Loucy (cell line): ENCODE measurements around the gene GPLD1.

Experiments
- H2AFZ ChIP-seq: fragments of 200-600 bp; sonication (generic); 2 replicates; pipeline ENCODE4 v1.6.0; 2016; ENCODE audit warnings: antibody characterized with exemption, mild to moderate bottlenecking, low read length, moderate library complexity
- H3F3A ChIP-seq: fragments of 200-600 bp; 2 replicates; pipeline ENCODE4 v1.6.0; 2016; ENCODE audit warnings: antibody characterized with exemption, low read depth, mild to moderate bottlenecking
- H3K27me3 ChIP-seq: fragments of 200-600 bp; sonication (generic); 2 replicates; pipeline ENCODE4 v1.6.1; 2014; ENCODE audit warnings: low read length, mild to moderate bottlenecking; ENCODE audit not compliant: insufficient read depth, poor library complexity, severe bottlenecking
- H3K36me3 ChIP-seq: fragments of 200-600 bp; sonication (generic); 2 replicates; pipeline ENCODE4 v1.6.1; 2016; ENCODE audit warnings: low read length; ENCODE audit not compliant: insufficient read depth
- H3K4me1 ChIP-seq: fragments of 200-600 bp; sonication (generic); 2 replicates; pipeline ENCODE4 v1.5.1; 2014; ENCODE audit warnings: low read length, mild to moderate bottlenecking; ENCODE audit not compliant: insufficient read depth, poor library complexity, severe bottlenecking
- H3K4me2 ChIP-seq: fragments of 200-600 bp; sonication (generic); 2 replicates; pipeline ENCODE4 v1.6.0; 2014; ENCODE audit warnings: antibody characterized with exemption, low read length, low read depth, mild to moderate bottlenecking; ENCODE audit not compliant: poor library complexity, severe bottlenecking
- H3K4me3 ChIP-seq: fragments of 200-600 bp; sonication (generic); 2 replicates; pipeline ENCODE4 v1.5.1; 2014; ENCODE audit warnings: low read length, mild to moderate bottlenecking, mixed read lengths; ENCODE audit not compliant: poor library complexity, severe bottlenecking
- H3K79me2 ChIP-seq: fragments of 200-600 bp; sonication (generic); 2 replicates; pipeline ENCODE4 v1.6.1; 2014; ENCODE audit warnings: low read length; ENCODE audit not compliant: insufficient read depth
- H3K9ac ChIP-seq: fragments of 200-600 bp; sonication (generic); 2 replicates; pipeline ENCODE4 v1.6.0; 2014; ENCODE audit warnings: mild to moderate bottlenecking, low read depth, low read length, moderate library complexity; ENCODE audit not compliant: poor library complexity, severe bottlenecking
- H3K9me2 ChIP-seq: fragments of 200-600 bp; sonication (generic); replicated peaks from 2 replicates; pipeline ENCODE4 v1.6.1; 2016; ENCODE audit warnings: low read depth, low read length, mixed read lengths
- H3K9me3 ChIP-seq: fragments of 200-600 bp; sonication (generic); 2 replicates; pipeline ENCODE4 v1.6.1; 2014; ENCODE audit warnings: mild to moderate bottlenecking, antibody characterized with exemption, low read length, low read depth; ENCODE audit not compliant: insufficient read depth
- H4K20me1 ChIP-seq: fragments of 200-600 bp; sonication (generic); 2 replicates; pipeline ENCODE4 v1.6.0; 2014; ENCODE audit warnings: antibody characterized with exemption, low read length, mild to moderate bottlenecking; ENCODE audit not compliant: insufficient read depth, poor library complexity, severe bottlenecking
- EZH2phosphoT487 ChIP-seq: fragments of 200-600 bp; IDR thresholded peaks from 2 replicates; pipeline ENCODE4 v1.6.1; 2018; ENCODE audit warnings: antibody characterized with exemption, mild to moderate bottlenecking, moderate library complexity, borderline replicate concordance
- TF ChIP-seq, protein P1 (sequence below): fragments of 200-600 bp; sonication (generic); conservative IDR thresholded peaks from 2 replicates; pipeline ENCODE4 v1.5.1; 2014; ENCODE audit warnings: mild to moderate bottlenecking, antibody characterized with exemption, low read length

The GPLD1 gene

DNA sequence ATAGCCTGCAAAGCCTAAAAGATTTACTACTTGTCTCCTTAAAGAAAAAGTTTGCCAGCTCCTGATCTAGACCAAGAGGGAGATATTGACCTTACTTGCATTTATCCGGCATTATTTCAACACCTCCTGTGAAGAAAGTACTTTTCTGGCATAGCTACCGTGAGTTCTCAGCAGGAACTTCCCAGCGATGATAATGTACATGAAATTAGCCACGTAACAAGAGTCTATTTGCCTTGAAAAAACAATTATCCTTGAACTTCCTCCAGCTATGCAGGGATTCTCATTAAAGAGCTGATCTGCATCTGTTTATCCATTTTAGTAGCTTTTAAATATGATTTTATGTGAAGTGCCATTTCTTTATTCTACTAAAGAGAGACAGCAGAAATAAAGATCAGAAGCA lies 47.1 kb upstream of the GPLD1 start:
- Histone ChIP-seq H3K9ac (no peak overlapping the region), H4K20me1 (no peaks in the 10 kb centered on the region), H3F3A (no peaks in the 10 kb centered on the region), H3K4me2 (no peak overlapping the region), H3K4me3 (no peak overlapping the region), H2AFZ (no peak overlapping the region), H3K79me2 (no peaks in the 10 kb centered on the region), H3K36me3 (peaks cover 18% of the 10 kb centered on the region; the same call in 1 of the 2 replicates), H3K9me3 (no peaks in the 10 kb centered on the region), H3K9me2 (no peaks in the 10 kb centered on the region), H3K27me3 (no peaks in the 10 kb centered on the region), H3K4me1 (no peaks in the 10 kb centered on the region)
- TF ChIP-seq EZH2phosphoT487: no peak
- TF ChIP-seq, protein P1, sequence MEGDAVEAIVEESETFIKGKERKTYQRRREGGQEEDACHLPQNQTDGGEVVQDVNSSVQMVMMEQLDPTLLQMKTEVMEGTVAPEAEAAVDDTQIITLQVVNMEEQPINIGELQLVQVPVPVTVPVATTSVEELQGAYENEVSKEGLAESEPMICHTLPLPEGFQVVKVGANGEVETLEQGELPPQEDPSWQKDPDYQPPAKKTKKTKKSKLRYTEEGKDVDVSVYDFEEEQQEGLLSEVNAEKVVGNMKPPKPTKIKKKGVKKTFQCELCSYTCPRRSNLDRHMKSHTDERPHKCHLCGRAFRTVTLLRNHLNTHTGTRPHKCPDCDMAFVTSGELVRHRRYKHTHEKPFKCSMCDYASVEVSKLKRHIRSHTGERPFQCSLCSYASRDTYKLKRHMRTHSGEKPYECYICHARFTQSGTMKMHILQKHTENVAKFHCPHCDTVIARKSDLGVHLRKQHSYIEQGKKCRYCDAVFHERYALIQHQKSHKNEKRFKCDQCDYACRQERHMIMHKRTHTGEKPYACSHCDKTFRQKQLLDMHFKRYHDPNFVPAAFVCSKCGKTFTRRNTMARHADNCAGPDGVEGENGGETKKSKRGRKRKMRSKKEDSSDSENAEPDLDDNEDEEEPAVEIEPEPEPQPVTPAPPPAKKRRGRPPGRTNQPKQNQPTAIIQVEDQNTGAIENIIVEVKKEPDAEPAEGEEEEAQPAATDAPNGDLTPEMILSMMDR: no peak

DNA sequence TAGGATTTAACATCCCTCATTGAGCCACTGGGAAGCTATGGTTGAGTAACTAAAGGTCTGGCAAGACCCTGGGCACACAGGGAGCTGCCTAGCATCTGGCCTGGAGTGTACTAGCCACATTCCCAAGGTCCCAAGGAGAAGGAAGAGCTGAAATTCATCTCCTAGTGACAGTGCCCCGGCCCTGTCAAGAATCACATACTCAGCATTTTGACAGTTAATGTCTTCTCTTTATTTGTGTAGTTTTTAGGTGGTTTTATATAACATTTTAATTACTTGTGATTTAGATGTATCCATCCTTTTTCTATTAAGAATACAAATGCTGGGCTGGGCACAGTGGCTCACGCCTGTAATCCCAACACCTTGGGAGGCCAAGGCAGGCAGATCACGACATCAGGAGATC lies 45.8 kb upstream of the GPLD1 start:
- Histone ChIP-seq H3K79me2 (no peaks in the 10 kb centered on the region), H2AFZ (no peak overlapping the region), H3K9me3 (no peaks in the 10 kb centered on the region), H3K4me1 (no peaks in the 10 kb centered on the region), H3K9me2 (no peaks in the 10 kb centered on the region), H3K9ac (no peak overlapping the region), H4K20me1 (no peaks in the 10 kb centered on the region), H3K4me3 (no peak overlapping the region), H3K4me2 (no peak overlapping the region), H3K27me3 (no peaks in the 10 kb centered on the region), H3K36me3 (peaks cover 18% of the 10 kb centered on the region; the same call in 1 of the 2 replicates), H3F3A (no peaks in the 10 kb centered on the region)
- TF ChIP-seq EZH2phosphoT487: no peak
- TF ChIP-seq, protein P1: no peak

DNA sequence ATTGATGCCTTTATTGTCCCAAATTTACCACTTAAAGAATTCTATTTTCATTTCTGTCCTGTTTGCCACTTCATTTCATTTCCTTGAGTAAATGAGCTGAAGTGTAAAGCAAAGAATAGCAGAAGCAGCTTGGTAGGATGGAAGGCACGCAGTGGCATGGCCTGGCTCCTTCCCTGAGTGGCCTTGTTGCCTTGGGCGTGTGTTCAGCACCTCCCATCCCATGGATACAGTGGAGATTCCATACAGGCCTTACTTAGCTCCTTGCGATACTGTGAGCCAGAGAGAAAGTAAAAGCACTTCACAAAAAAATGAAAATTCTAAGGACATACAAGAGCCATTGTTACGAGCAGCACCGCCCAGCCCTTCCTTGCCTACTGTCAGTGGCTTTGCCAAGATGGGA lies 45.0 kb upstream of the GPLD1 start:
- Histone ChIP-seq H3K4me3 (no peak overlapping the region), H3K79me2 (no peaks in the 10 kb centered on the region), H3F3A (no peaks in the 10 kb centered on the region), H3K4me2 (no peak overlapping the region), H3K9me2 (no peaks in the 10 kb centered on the region), H3K9me3 (no peaks in the 10 kb centered on the region), H2AFZ (no peak overlapping the region), H3K4me1 (no peaks in the 10 kb centered on the region), H3K27me3 (no peaks in the 10 kb centered on the region), H3K9ac (no peak overlapping the region), H3K36me3 (peaks cover 18% of the 10 kb centered on the region; the same call in 1 of the 2 replicates), H4K20me1 (no peaks in the 10 kb centered on the region)
- TF ChIP-seq EZH2phosphoT487: no peak
- TF ChIP-seq, protein P1: no peak
